HEK293 (cell line): ENCODE data around the gene KCTD17.

Source experiments
- CTCF ChIA-PET: fragments of 350-600 bp; formaldehyde crosslinking; extraction: SDS; loops from one replicate; lab custom pipeline; 2021; ENCODE audit warnings: antibody characterized with exemption; lab: Yijun Ruan, JAX
- POLR2A ChIA-PET: fragments of 300-600 bp; formaldehyde crosslinking; extraction: SDS; loops from one replicate; lab custom pipeline; 2020; ENCODE audit warnings: antibody characterized with exemption, inconsistent platforms; lab: Yijun Ruan, JAX
- H3K27ac ChIP-seq: fragments of 200-500 bp; sonication (Bioruptor generic); 2 replicates; pipeline ENCODE4 v1.5.1; 2014; ENCODE audit warnings: low read depth, low read length, control low read depth, inconsistent platforms; ENCODE audit errors: extremely low read depth
- H3K36me3 ChIP-seq, 2 experiments: fragments of 200-500 bp in 1 of 2; sonication (Bioruptor generic) in 1 of 2; 1 replicate in 1 of 2; 2 replicates in 1 of 2; pipeline ENCODE4 v1.5.1; 2014 to 2017; ENCODE audit warnings: inconsistent platforms in 2 of 2, low read length in 2 of 2; ENCODE audit not compliant: control insufficient read depth in 2 of 2, insufficient read depth in 1 of 2
- H3K4me1 ChIP-seq: fragments of 200-500 bp; sonication (Bioruptor generic); 2 replicates; pipeline ENCODE4 v1.5.1; 2014; ENCODE audit warnings: mild to moderate bottlenecking, low read length, inconsistent platforms; ENCODE audit not compliant: control insufficient read depth, insufficient read depth
- H3K4me3 ChIP-seq: 2 replicates; pipeline ENCODE4 v1.5.1; 2011; ENCODE audit warnings: low read depth, mild to moderate bottlenecking, control low read depth, low read length, moderate library complexity
- H3K9me3 ChIP-seq: fragments of 200-500 bp; sonication (Bioruptor generic); 2 replicates; pipeline ENCODE4 v1.5.1; 2014; ENCODE audit warnings: low read depth, low read length, inconsistent platforms; ENCODE audit not compliant: control insufficient read depth, insufficient read depth
- MZF1 ChIP-seq: fragments of 450-650 bp; formaldehyde crosslinking; IDR thresholded peaks from 2 replicates; pipeline ENCODE4 v1.5.1; 2017; ENCODE audit warnings: missing biosample characterization, missing genetic modification characterization, borderline replicate concordance
- PRDM1 ChIP-seq: fragments of 450-650 bp; formaldehyde crosslinking; IDR thresholded peaks from 2 replicates; pipeline ENCODE4; 2016; ENCODE audit warnings: missing biosample characterization, missing genetic modification characterization
- PRDM2 ChIP-seq: fragments of 450-650 bp; formaldehyde crosslinking; IDR thresholded peaks from 2 replicates; pipeline ENCODE4 v1.5.1; 2016; ENCODE audit warnings: missing biosample characterization, missing genetic modification characterization, borderline replicate concordance
- SP3 ChIP-seq: fragments of 450-650 bp; formaldehyde crosslinking; IDR thresholded peaks from 2 replicates; pipeline ENCODE4 v1.5.1; 2016; ENCODE audit warnings: missing biosample characterization, missing genetic modification characterization
- ZNF148 ChIP-seq: fragments of 450-650 bp; formaldehyde crosslinking; IDR thresholded peaks from 2 replicates; pipeline ENCODE4 v1.5.0; 2017; ENCODE audit warnings: missing biosample characterization, missing genetic modification characterization, borderline replicate concordance
- ZNF202 ChIP-seq: fragments of 450-650 bp; formaldehyde crosslinking; IDR thresholded peaks from 2 replicates; pipeline ENCODE4 v1.5.1; 2016; ENCODE audit warnings: missing biosample characterization, missing genetic modification characterization, borderline replicate concordance
- ZNF366 ChIP-seq: fragments of 450-650 bp; formaldehyde crosslinking; conservative IDR thresholded peaks from 2 replicates; pipeline ENCODE4 v1.5.1; 2016; ENCODE audit warnings: missing biosample characterization, missing genetic modification characterization
- ZNF48 ChIP-seq: fragments of 450-650 bp; formaldehyde crosslinking; IDR thresholded peaks from 2 replicates; pipeline ENCODE4 v1.5.1; 2016; ENCODE audit warnings: missing biosample characterization, missing genetic modification characterization
- ZNF488 ChIP-seq: fragments of 450-650 bp; formaldehyde crosslinking; IDR thresholded peaks from 2 replicates; pipeline ENCODE4 v1.5.1; 2016; ENCODE audit warnings: missing biosample characterization, missing genetic modification characterization
- ZNF544 ChIP-seq: fragments of 450-650 bp; formaldehyde crosslinking; IDR thresholded peaks from 2 replicates; pipeline ENCODE4 v1.5.0; 2017; ENCODE audit warnings: missing biosample characterization, missing genetic modification characterization
- ZNF626 ChIP-seq: fragments of 450-650 bp; sonication (Bioruptor Pico); formaldehyde crosslinking; IDR thresholded peaks from 2 replicates; pipeline ENCODE4 v1.5.1; 2018; ENCODE audit warnings: missing biosample characterization, missing genetic modification characterization, inconsistent platforms
- ZNF664 ChIP-seq: fragments of 450-650 bp; formaldehyde crosslinking; IDR thresholded peaks from 2 replicates; pipeline ENCODE4 v1.5.1; 2016; ENCODE audit warnings: missing biosample characterization, missing genetic modification characterization
- ZNF670 ChIP-seq: fragments of 450-650 bp; formaldehyde crosslinking; IDR thresholded peaks from 2 replicates; pipeline ENCODE4 v1.5.1; 2016; ENCODE audit warnings: missing biosample characterization, missing genetic modification characterization, low read depth
- ZNF677 ChIP-seq: fragments of 450-650 bp; IDR thresholded peaks from 2 replicates; pipeline ENCODE4 v1.5.0; 2018; ENCODE audit warnings: missing biosample characterization, mild to moderate bottlenecking, missing genetic modification characterization, moderate library complexity
- ZNF76 ChIP-seq: fragments of 450-650 bp; formaldehyde crosslinking; IDR thresholded peaks from 2 replicates; pipeline ENCODE4; 2016; ENCODE audit warnings: low read depth, missing biosample characterization, missing genetic modification characterization, borderline replicate concordance
- ZNF768 ChIP-seq: fragments of 450-650 bp; formaldehyde crosslinking; IDR thresholded peaks from 2 replicates; pipeline ENCODE4 v1.5.1; 2018; ENCODE audit warnings: missing biosample characterization, mild to moderate bottlenecking, missing genetic modification characterization

The KCTD17 gene

GRCh38 chr22:37103656-37104452 lies 52.3 kb downstream of the KCTD17 start:
- ChIA-PET POLR2A (no interaction called here), CTCF (interaction anchor here (0.7 to 1.0 kb wide), 3 partner anchors 9 to 26 kb away, joined by 3 to 4 read pairs (median 3); no protein-coding TSS in a partner anchor)
- H3K36me3 ChIP-seq, result no peaks in the 10 kb centered on the region
- no peaks in the 10 kb centered on the region for H3K9me3 ChIP-seq
- no peak overlapping the region for H3K4me3 ChIP-seq
- no peaks in the 10 kb centered on the region; the same call in 1 of the 2 replicates for H3K4me1 ChIP-seq
- no peak overlapping the region for H3K27ac ChIP-seq
- TF ChIP-seq ZNF76 (tag by site-specific recombination) (no peak), ZNF670 (tag by site-specific recombination) (no peak), PRDM2 (tag by site-specific recombination) (no peak), ZNF544 (no peak), ZNF366 (tag by site-specific recombination) (no peak), ZNF768 (tag by site-specific recombination) (peak; percentile 75; the same call in 1 of the 2 replicates), ZNF677 (tag by site-specific recombination) (no peak), ZNF626 (tag by site-specific recombination) (no peak), ZNF664 (tag by site-specific recombination) (peak; percentile 93), ZNF202 (tag by site-specific recombination) (no peak), PRDM1 (no peak), ZNF48 (tag by site-specific recombination) (no peak), SP3 (tag by site-specific recombination) (no peak), MZF1 (tag by site-specific recombination) (no peak), ZNF488 (no peak), ZNF148 (no peak)
